NCI-H187 treated with DMSO at 0.1 percent for 48 hours (cell line): ENCODE measurements around the gene DNAJB1.
"Not testable (repeated sequence)": the region's sequence is repeated elsewhere in the genome, so short reads cannot be mapped to it uniquely, and the experiment has no call there.

ENCODE experiments used
- DNase-seq: peaks from one replicate; lab custom pipeline; 2025; lab: John Stamatoyannopoulos, UW

DNAJB1 gene

DNA sequence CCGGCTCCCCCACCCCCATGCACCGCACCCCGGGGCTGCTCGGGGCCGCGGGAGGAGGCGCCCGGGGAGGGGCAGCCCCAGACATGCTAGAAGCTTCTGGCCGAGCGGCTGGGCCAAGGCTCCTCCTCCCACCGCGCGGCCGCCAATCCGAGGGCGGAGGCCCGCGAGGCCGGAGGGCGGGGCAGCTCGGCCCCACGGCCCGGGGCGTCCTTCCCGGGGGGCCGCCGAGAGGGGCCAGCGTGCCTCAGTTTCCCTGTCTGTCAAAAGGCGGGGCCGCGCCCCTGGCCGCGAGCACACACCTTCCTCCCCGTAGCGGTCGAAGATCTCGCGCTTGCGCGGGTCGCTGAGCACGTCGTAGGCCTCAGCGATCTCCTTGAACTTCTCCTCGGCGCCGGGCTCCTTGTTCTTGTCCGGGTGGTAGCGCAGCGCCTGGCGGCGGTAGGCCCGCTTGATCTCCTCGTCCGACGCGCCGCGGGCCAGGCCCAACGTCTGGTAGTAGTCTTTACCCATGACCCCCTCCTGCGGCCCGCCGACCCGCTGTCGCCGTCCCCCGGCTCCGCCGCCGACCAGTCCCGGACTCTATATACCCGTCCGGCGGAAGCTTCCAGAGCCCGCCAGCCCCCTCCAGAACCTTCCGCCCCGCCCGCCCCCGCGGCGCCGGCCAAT is at the start of gene DNAJB1:
Gene DNAJB1 (minus strand): TSS at position 558 of the 666 bp plus-strand sequence. CDS start 48 bp downstream, at position 510.
- DNase-seq, result no peak

- DNase-seq, result no peak
These were observed 48.9 kb upstream of the DNAJB1 start for GRCh38 chr19:14567079-14567478.

GRCh38 chr19:14566712-14567077 is 48.5 kb upstream of the DNAJB1 start:
- no peak for DNase-seq

DNA sequence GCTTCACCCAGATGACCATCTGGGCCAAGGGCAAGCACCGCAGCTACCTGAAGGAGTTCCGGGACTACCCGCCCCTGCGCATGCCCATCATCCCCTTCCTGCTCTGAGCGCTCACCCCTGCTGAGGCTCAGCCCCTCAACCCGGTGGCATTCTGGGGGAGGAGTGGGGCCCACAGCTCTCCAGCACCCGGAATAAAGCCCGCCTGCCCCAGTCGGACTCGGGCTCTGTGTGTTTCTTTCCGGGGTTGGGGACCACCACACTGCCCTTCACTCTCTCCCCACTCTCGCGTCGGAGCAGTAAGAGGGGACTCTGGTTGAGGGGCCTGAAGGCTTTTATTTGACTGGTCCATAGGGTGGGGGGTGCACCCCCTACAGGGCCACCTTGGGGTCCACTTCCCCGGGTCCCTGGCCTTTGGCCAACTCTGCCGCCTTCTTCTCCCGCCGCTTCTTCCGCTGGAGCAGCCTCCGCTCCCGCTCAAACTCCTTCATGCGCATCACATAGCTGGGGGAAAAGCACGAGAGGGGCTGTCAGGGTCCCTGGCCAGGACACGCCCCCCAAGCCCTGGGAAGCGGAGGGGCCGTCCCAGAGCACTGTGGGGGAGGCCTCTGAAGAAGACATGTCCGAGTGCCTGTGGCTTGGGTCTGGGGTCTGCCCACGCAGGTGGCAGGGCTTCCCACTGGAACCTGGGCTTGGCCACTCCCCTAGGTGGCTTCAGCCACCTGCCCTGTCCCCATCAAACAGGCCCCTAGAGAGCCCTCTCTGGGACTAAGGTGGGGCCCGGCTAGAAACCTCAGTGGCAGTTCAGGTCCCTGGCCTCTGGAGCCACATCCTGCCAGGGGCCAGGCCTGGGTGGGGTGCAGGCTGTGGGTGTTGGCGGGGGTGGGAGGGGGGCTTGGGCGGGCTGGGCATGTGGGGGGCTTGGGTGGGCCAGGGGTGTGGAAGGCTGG is 47.8 kb upstream of the DNAJB1 start:
- DNase-seq, result no peak

DNA sequence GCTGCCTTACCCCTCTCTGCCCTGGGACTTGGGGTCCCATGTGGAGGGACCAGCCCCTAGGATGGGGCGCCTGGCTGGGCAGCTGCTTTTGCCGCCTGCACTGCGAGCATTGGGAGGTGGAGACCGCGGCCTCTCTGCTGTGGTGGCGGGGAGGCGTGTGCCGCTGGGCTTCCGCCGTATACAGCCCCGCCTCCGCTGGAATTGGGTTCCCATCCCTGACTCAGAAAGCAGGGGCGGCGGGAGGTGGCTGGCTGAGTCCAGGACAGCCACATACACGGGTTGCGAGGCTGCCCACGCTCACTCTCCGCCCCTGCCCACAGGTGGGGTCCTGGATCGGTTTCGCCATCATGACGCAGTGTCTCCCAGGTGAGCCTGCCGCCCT is 47.1 kb upstream of the DNAJB1 start:
- DNase-seq, result no peak

DNA sequence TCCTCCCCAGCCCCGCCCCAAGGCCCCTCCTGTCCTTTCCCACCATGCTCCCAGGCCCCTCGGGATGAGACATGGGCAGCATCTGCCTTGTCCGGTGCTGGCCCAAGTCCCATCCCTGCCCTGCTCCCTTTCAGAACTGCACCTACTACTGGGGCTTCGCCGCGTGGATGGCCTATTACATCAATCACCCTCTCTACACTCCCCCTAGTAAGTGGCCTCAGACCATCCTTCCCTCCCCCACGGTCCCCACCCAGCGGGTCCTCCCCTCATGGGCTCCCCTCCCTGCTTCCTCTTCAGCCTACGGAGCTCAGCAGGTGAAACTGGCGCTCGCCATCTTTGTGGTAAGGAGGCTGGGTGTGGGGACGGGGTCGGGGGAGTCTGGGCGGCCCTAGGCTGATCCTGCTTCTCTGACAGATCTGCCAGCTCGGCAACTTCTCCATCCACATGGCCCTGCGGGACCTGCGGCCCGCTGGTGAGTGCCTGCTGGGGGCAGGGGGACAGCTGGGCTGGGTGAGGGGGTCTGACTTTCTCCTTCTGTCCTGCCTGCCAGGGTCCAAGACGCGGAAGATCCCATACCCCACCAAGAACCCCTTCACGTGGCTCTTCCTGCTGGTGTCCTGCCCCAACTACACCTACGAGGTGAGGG is 46.6 kb upstream of the DNAJB1 start:
- not testable (repeated sequence) for DNase-seq

DNA sequence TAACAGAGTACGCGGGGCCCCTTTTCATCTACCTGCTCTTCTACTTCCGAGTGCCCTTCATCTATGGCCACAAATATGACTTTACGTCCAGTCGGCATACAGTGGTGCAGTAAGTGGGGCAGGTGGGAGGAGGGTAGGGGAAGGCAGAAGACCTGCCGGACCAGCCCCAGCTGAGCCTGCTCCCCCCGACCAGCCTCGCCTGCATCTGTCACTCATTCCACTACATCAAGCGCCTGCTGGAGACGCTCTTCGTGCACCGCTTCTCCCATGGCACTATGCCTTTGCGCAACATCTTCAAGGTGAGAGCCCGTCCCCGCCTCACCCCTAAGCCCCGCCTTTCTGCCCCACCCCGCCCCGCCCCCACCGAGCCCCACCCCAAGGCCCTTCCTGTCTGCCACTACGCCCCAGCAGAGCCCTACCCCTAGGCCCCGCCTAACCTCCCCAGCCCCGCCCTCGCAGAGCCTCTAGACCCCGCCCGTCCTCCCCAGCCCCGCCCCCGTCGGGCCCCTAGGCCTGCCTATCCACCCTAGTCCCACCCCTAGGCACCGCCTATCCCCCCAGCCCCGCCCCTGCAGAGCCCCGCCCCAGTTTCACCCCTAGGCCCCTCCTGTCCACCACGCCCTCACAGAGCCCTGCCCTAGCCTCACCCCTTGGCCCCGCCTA is 45.9 kb upstream of the DNAJB1 start:
- no peak for DNase-seq

- DNase-seq, result no peak
These were observed 45.4 kb upstream of the DNAJB1 start for GRCh38 chr19:14563590-14563926.

DNA sequence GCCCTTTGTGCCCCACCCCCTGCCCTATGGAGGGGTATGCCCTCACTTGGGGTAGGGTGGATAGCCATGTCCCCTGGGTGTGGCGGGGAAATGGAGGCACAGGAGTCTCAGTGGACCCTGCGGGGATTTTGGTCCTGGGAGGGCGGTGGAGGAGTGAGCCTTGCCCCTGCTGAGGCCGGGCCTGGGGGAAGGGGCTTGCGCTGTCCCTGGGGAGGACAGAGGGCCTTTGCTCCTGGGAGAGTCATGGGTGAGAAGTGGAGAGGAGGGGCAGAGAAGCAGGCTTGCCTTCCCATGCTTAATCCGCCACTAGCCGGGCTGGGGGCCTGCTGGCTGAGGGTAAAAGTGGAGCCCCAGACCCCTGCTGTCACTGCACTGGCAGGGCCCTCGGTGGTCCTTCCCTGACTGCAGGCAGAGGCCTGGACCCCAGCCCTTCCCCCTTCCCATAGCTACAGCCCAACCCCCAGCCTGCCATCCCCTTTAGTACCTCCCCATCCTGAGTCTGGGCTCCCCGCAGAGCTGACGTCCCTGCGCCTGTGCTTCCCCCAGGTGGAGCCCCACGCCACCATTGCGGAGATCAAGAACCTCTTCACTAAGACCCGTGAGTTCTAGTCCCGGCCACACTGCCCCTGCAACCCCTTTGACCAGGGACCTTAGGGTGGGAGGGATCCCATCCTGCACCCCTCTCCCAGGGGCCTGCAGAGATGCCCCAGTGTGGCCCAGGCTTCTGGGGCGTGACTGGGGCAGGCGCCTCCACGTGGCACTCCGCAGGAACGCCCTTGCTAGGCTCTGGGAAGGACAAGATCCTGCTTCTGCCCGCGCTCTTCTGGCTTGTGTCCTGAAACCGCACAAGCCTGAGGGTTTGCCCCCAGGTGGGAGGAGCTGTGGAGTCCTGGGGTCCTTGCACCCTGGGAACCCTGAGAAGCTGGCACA is 44.7 kb upstream of the DNAJB1 start:
- no peak for DNase-seq

GRCh38 chr19:14561847-14562351 is 43.7 kb upstream of the DNAJB1 start:
- no peak for DNase-seq

DNA sequence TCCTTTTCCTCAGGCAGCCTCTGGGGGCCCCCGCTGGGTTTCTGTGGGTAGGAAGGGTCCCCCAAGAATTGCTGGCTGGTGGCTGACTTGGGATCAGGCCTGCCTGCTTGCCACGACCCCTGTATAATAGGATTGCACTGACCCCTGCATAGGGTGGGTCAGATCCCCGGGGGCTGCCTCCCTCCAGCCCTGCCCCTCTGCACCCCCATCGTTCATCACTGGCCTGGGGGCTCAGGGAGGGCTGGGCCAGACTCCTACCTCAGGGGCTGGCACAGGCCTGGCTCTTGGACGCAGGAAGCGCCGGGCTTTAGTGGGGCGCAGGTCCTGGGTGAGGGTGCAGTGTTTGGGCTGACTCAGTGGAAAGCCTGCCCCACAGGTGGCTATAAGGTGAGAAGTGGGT is 43.1 kb upstream of the DNAJB1 start:
- no peak for DNase-seq

GRCh38 chr19:14560776-14561108 is 42.5 kb upstream of the DNAJB1 start:
- DNase-seq, result no peak

GRCh38 chr19:14559916-14560775 is 41.9 kb upstream of the DNAJB1 start:
- no peak for DNase-seq

DNA sequence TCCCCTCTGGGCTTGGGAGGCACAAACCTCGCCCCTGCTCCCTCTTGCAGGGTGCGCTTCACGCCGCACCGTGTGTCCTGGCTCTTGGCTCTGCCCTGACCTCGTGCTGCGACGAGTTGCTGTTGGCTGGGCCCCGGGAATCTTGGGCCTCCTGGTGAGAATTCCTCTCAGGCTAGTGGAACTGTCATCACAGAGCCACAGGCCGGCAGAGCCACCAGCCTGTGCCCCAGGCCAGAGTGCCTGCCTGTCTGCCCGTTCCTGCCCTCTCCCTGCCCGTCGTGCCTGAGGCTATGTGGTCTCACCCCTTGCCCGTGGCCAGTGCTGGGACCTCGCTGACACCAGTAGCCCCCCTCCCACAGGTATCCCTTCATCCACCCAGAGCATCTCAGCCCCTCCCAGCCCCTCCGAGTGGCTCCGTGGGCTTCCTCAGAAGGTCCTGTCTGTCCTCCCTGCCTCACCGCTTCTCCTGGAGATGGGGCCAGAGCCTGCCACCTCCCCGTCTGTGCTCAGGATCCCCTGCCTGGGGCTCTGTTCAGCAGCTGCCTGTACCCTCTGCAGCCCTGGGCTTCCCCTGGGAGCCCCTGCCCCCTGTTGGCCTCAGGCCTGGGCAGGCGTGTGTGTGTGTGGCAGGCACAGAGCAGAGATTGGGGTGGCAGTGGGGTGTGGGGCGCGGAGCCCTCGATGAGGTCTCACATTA is 40.3 kb upstream of the DNAJB1 start:
- DNase-seq, result no peak

DNA sequence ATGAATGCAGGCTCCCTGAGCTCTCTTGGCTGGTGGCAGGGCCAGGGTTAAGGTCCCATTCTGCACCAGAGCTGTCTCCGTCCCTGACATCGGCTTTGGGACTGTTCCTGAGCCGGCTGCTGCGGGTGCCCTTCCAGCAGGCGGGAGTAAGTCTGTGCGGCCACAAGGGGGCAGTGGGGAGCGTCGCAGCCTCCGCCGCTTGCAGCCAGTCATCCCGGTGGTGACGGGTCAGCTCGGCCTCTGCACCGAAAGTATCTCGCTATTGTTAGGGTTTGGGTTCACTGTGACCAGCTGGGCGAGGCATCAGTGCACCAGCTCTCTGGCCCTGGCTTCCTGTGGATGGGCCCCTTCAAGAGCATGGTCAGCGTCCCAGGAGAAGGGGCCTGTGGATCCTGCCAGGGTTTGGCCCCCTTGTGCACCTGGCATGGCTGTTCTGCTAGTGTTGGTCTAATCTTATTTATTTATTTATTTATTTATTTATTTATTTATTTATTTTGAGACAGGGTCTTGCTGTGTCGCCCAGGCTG is 38.5 kb upstream of the DNAJB1 start:
- no peak for DNase-seq

GRCh38 chr19:14555918-14556661 is 37.9 kb upstream of the DNAJB1 start:
- DNase-seq, result no peak

- DNase-seq, result peak; percentile 33
These were observed 36.2 kb upstream of the DNAJB1 start for GRCh38 chr19:14554382-14554812.

GRCh38 chr19:14553939-14554243 is 35.7 kb upstream of the DNAJB1 start:
- DNase-seq, result no peak
